T-helper 2 cell (primary cell): Measurements from ENCODE around the gene CXADR.

Experiments used
- DNase-seq, 5 experiments: peaks; one replicate each; pipeline versions ENCODE4 v3.0.0 to v3.0.0-alpha.2; 2012 to 2022

The CXADR gene

DNA sequence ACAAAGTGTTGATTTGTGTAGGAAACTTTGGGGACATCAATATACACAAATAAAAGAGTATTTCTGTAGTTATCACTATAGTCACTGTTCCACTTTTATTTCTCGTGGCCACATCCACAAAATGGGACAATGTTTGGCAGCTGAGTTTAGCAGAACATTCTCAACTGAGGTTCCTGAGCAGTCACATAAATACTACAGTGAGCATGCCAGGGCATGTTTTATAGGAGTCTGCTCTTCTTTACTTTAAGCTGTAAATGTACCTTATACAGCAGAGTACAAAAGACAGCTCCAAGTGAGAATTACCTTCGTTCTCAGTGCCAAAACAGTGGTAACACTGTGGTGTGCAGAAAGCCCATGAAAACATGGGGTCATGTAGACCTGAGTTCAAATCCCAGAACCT is 94.8 kb downstream of the CXADR start:
- no peak for DNase-seq

DNA sequence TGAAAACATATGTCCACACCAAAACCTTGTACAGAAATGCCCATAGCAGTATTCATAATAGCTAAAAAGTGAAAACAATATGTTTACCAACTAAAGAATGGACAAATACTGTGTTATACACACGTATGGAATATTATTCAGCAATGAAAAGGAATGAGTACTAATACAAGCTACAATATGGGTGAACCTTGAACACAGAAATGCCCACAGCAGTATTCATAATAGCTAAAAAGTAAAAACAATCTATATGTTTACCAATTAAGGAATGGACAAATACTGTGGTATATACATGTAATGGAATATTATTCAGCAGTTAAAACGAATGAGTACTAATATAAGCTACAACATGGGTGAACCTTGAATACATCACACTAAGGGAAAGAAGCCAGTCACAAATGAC is 96.8 kb downstream of the CXADR start:
- no peak for DNase-seq

DNA sequence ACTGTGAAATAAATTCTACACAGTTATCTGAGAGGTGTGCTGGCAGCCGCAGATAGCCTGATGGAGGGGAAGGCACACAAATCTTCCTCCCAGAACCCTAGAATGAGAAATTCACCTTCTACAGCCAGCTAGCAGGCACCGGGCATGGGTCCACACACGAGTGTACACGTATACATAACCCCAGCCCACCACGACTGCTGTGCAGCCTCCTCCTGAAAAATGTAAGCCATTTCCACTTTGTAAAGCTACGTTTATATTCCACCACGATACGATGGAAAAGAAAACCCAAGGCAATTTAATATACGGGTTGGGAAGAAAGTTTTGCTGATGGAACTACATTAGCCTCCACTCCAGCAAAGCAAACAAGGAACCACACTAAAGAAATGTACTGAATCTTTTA is 98.1 kb downstream of the CXADR start:
- no peak for DNase-seq

DNA sequence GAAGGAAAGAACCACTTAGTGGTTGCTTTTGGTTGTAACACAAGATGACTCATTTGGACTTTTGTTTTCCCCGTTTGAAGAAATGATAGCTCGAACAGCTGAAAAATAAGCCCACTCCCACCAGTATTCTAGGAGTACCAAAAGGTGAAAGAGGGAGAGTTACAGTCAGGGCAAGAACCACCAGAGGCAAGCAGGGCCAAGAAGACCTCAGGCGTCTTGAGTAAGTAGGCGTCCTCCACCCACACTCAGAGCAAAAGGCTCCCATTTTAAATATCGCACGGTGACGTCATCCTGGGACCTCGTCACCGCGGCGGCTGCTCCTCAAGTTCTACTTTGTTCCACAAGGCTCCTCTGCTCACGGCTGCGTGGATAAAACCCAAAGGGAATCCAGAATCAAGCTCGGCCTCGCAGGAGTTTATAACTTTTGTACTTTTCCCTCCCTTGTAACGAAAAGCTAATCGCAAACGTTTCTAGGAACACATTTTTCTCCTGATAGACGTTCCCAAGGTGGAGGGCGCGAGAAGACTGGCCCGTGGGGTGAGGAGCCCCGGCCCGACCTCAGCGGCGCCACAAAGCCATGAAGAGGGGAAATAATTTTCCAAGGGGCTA is 98.7 kb downstream of the CXADR start:
- DNase-seq: peak; percentile 49 to 90 (median 72)

DNA sequence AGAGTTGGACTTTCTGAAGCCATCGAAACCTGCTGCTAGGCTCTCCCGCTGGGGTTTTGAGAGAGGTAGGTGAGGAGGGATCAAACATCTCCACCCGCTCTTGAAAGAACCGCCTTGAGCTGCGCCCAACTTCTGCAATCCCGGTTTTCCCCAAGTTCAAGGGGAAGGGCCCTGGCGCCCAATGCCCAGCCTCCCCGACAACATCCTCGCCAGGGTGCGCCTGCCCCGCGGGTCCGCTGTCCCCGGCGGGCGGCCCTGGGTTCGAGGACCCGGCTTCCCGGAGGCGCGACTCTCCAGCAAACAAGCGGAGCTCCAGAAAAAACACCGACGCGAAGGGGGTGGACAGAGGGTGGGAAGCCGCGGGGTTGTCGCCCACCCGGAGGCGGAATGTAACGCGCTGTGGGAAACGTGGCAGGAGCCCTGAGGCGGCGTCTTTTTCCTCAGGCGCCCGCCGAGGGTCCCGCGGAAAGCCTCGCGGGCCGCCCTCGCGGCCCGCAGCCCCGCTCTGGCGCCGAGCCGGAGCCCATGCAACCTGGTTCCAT is 99.3 kb downstream of the CXADR start:
- DNase-seq: peak in 3 of 5 experiments; percentile 18 to 34 (median 20)

DNA sequence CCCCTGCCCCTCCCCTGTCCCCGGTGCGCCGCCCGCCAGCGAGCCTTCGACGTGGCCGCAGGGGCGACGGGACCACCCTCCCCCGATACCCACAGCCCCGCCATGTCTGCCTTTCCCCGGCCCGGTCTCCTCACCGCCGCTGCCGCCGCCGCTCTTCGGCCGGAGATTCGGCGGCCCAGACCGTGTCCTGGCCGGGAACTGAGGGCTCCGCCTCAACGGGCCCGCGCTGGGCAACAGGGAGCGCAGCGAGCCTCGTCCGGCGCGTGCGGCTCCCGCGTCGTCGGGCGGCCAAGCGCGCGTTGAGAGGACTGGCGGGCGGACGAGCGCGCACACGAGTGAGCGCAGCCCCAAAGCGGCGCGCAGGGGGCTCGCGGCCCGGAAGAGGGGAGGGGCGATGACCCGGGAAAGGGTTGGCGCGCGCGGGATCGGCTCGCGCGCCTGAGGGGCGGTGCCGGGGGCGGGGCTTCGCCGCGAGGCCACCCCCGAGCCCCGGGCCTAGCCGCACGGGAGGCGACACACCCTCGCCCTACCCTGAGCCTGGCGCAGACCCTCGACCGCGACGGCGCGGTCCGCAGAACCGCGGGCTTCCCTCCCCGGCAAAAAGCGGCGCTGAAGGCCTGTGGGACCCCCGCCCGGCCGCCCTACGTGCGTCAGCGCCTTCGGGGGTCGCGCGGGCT is 99.9 kb downstream of the CXADR start, which contains the start of gene BTG3:
Gene BTG3 (minus strand): TSS at position 337 of the 677 bp plus-strand sequence. CDS start 3,757 bp downstream, outside the sequence.
- DNase-seq: peak; percentile 60 to 93 (median 73)

DNA sequence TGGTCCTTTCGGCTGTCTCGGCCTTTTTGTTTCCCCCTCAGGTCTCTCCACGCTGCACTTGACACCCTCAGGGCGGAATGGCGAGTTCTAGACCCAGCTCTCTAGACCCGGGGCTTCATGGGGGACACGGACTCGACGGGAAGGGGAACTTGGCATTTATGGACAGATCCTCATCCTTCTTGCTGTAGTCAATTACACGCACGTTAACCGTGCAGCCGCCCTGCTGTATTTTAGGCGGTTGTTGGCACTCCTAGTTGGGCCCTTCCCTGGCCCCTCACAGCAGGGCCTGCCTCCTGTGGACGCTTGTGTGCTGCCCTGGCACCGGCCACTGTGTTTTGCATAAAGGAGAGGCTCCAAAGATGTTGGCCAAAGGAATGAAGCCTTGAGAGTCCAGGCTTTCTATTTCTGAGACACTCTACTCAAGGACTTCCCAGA is 100.4 kb downstream of the CXADR start:
- peak in 1 of 5 experiments; percentile 15 for DNase-seq

GRCh38 chr21:17616831-17617230 is 104.0 kb downstream of the CXADR start:
- DNase-seq: no peak

DNA sequence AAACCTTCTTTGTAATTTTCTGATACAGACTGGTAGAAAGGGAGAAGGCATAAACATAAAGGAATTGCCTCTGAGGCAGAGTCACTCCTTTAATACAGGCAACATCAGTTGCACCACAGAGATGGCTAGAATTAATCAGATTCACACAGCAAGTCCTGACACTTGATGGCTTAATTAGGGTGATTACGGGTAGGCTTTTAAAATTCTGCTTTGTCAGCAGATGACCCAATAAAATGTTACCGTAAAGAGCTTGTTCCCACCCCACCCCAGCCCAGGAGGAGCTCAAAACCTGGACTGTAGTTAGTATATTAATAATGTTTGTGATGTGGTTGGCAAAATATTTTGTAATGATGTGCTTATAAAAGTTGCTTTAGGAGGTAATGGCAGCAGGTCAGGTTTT is 109.2 kb downstream of the CXADR start:
- DNase-seq: no peak

GRCh38 chr21:17631195-17631594 is 118.4 kb downstream of the CXADR start:
- no peak for DNase-seq

GRCh38 chr21:17636711-17637110 is 123.9 kb downstream of the CXADR start:
- no peak for DNase-seq

DNA sequence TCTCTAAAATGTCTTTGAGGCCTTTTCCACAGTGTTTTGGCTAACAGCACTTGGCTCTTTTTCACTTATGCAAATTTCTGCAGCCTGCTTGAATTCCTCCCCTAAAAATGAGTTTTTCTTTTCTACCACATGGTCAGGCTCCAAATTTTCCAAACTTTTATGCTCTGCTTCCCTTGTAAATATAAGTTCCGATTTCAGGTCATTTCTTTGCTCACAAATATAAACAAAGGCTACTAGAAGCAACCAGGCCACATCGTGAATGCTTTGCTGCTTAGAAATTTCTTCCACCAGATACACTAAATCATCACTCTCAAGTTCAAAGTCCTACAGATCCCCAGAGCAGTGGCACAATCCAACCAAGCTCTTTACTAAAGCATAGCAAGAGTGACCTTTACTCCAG is 128.0 kb downstream of the CXADR start:
- no peak for DNase-seq
